ENCODE results near the gene RFXAP.
"Not testable (repeated sequence)": the region's sequence is repeated elsewhere in the genome, so short reads cannot be mapped to it uniquely, and the experiment has no call there.

The RFXAP gene, protein sequence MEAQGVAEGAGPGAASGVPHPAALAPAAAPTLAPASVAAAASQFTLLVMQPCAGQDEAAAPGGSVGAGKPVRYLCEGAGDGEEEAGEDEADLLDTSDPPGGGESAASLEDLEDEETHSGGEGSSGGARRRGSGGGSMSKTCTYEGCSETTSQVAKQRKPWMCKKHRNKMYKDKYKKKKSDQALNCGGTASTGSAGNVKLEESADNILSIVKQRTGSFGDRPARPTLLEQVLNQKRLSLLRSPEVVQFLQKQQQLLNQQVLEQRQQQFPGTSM

DNA sequence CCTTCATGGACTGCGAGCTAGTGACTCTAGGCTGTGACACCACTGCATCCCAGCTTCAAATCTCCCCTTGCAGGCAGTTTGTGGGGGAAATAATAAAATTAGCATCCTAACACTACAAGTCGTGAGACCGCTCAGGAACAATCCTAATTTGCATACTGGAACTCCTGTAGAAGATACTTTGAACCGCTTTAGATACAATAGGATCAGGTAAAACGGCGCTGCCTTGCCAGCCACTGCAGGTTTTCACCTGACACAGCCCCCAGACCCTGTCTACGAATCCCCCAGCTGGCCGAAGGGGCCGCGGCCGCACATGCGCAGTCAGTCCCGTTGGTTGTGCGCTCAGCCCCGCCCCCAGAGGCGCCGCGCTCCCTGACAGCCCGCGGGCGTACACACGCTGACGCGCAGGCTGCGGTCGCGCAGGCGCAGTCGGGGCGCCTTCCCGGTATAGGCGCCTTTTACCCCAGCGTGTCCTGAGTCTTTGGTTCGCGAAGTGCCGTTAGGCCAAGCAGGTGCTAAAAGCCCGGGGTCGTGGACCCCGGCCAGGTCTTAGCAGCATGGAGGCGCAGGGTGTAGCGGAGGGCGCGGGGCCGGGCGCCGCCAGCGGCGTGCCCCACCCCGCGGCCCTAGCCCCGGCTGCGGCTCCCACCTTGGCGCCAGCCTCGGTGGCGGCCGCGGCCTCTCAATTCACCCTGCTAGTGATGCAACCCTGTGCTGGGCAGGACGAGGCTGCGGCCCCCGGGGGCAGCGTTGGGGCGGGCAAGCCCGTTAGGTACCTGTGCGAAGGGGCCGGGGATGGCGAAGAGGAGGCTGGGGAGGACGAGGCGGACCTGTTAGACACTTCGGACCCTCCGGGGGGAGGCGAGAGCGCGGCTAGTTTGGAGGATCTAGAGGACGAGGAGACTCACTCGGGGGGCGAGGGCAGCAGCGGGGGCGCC, at the start of gene RFXAP:
RFXAP (plus strand) TSS at position 419 of the 935 bp plus-strand sequence; CDS start at position 555, 136 bp downstream.
- peak; percentile 86 to 88 for DNase-seq (ENCODE audit: low read depth in 2 of 2)

DNA sequence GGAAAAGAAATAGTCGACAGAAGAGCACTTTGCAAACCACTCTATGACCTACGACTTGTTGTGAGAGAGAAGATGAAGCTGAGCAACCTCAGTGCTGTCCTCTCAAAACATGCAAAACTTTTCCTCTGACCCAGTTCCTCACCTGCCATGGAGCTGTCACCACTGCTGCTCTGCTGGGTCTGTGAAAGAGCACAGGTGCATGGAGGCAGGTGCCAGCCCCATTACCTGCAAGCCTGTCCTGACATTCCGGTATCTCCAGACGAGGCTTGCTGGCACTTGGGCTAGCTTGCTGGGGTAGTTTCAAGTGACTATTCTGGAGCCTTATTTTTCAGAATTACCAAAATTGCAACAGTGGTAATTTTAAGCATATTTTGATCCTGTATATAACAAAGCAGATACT, 49.5 kb upstream of the RFXAP start:
- no peak for DNase-seq (ENCODE audit: low read depth in 2 of 2)

DNA sequence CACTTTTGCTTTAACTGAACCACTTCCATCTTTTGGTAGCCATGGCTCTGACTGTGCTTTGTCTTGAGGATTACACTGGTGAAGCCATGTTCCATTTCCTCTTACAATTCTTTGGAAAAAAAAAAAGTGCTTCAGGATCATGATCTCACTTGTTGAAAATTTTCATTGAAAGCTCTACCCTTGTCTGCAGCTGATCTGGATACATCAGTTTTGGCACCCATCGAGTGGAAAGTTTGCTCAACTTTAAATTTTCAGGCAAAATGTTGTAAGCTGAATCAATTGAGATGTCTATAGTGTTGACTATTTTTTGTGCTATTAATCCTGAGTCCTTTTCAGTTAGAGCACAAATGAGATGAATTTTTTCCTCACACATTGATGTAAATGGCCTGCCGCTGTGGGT, 48.3 kb upstream of the RFXAP start:
- no peak for DNase-seq (ENCODE audit: low read depth in 2 of 2)

DNA sequence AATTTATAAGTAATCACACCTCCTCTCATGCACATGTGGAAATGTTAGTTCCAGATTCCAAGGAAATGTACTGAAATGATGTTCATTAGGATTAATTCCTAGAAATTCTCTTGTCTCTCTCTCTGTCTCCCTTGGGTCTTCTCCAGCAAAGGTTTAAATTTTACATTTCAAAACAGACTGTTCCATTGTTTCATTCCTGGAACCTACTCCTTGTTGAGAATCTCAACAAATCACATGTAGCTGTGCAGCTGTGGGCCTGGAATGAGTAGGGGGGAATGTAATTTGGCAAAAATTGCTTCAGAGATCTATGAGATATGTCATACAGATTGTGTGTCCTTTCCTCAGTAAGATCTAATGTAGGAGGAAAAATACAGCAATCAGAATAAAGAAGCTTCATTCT, 46.2 kb upstream of the RFXAP start:
- DNase-seq (ENCODE audit: low read depth in 2 of 2) = no peak

DNA sequence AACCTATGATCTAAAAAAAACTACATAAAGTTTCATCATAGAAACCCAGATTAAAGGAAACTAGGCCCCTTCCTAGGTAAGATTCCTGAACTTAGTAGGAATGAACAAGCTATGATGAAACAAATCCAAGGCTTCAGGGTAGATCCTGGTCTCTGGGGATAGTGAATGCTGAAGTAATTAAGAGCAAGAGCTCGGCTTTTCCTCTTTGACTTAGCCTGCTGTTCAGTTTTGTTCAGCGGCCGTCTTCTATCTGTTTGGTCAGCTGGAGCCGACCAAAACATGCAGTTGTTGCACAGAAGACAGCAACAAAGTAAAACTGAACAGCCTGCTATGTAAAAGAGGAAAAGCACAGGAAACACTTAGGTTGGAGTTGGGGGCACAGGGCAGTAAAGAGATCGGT, 44.1 kb upstream of the RFXAP start:
- no peak for DNase-seq (ENCODE audit: low read depth in 2 of 2)

DNA sequence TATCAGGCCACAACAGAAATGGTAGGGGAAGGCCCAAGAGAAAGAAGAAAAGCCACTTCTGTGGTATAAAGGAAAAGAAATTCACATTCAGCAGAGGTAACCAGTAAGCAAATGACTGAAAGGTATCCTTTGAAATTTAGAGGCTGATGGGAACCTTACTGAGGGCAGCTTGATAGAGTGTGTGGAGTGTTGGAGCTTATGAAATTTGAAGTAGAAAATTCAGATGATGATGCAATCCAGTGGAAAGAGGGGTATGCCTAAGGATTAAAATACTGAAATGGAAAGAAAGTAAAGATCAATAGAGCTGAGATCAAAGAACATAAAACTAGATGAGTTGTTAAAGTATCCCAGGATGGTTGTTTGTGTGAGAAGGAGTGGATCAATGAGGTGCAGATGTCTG, 42.8 kb upstream of the RFXAP start:
- no peak for DNase-seq (ENCODE audit: low read depth in 2 of 2)

DNA sequence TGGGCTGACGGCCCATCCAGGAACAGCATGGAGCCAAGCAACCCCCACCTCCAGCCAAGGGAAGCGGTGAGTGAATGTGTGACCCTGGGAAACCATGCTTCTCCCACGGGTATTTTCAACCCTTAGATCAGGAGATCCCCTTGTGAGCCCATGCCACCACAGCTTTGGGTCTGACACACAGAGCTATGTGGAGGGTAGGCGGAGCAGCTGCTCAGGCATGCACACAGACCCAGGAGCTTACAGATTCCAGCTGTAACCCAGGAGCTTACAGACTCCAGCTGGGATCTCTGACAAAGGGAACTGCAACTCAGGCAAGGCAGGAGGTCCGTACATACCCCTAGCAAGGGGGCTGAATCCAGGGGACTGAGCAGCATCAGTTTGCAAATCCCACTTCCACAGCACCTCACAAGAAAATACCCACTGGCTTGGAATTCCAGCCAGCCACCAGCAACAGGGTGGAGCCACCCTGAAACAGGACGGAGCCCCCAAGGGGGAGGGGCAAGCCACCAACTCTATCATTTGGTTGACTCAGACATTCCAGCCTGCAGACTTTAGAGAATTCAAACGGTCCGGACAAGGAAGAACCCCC, 40.8 kb upstream of the RFXAP start:
- DNase-seq (ENCODE audit: low read depth in 2 of 2) = no peak

DNA sequence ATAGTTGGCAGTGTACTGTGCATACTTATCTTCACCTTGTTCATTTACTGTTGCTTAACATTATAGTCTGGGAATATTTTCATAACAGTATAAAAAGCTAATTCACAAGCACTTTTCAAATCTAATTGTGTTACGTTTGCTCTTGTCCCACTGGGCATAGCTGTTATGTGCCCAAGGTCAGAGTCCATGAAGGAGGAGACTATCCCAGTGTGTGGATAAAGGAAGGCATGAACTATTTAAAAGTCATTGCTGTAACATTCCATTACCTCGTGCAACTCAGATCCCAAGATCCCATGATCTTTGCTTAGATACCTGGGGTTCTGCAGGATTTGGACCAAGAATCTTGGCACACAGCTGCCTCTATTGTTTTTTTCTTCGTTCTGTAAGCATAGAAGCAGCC, 35.1 kb upstream of the RFXAP start:
- no peak for DNase-seq (ENCODE audit: low read depth in 2 of 2)

DNA sequence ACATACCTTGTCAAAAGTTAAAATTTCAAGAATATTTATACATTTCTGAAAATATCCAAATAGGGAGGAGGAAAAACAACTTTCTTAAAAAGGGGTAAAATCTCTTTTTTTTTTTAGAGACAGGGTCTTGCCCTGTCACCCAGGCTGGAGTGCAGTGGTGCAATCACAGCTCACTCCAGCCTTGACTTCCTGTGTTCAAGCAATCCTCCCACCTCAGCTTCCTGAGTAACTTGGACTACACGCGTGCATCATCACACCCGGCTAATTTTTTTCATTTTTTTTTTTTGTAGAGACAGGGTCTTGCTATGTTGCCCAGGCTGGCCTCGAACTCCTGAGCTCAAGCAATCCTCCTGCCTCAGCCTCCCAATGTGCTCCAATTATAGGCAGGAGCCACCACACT, 32.8 kb upstream of the RFXAP start:
- not testable (repeated sequence) for DNase-seq (ENCODE audit: low read depth in 2 of 2)

DNA sequence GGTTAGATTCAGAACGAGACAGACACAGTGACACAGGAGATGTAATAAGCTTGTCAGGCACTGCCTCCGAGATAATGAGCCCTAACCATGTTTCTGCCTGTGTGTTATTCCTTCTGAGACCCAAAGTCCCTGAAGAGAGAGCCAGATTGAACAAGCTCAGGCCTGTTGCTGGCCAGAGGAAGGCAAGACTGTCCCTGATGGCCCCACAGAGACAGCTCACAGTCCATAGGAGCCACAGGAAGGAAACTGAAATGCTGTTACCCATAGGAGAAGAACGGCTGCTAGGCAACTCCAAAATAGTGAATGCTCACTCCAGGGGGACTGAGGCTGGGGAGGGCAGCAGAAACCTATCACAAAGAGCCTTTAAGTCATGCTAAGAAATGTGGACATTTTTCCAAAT, 31.8 kb upstream of the RFXAP start:
- no peak for DNase-seq (ENCODE audit: low read depth in 2 of 2)

DNA sequence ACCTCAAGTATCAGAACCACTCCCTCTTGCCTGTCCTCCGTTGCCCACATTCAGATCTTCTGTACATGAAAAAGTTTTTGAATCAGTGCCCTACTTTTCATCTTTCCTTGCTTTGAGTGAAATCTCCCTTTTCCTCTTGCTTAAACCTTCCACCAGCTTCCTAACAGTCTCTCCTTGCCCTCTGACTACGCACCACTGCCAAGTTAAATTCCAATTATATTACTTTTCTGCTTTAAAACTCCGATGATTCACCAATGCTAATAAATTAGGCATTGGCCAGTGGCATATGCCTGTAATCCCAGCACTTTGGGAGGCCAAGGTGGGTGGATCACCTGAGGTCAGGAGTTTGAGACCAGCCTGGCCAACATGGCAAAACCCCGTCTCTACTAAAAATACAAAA, 30.7 kb upstream of the RFXAP start:
- DNase-seq (ENCODE audit: low read depth in 2 of 2) = no peak

DNA sequence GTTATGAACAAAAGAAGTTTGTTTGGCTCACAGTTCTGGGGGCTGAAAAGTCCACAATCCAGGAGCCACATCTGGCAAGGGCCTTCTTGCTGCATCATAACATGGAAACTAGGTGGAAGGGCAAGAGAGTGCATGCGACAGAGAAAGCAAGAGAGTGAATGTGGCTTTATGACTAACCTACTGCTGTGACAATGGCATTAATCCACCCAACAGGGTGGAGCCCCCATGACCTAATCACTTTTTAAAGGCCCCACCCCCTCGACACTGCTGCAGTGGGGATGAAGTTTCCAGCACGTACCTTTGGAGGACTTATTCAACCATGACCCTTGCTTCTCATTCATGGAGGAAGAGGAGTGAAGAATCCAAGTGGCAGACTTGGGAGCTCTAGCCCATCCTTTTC, 30.0 kb upstream of the RFXAP start:
- DNase-seq (ENCODE audit: low read depth in 2 of 2) = no peak

DNA sequence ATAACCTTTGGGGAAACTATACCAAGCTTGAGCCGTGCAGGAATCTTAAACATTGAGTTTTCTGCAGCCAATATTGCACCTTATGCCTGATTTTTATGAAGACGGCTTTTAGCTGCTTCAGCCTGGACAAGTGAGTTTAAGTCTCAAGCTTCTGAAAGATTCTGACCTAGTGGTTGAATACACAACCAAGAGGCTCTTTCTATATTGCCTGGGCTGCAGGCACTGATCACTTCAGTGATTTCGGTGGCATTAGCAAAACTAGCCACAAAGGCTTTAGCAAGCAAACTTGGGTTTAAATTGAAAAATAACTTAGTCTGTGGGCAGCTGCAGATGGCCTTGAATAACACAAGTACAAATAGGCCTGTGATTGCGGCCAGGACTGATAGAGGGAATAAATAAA, 29.3 kb upstream of the RFXAP start:
- DNase-seq (ENCODE audit: low read depth in 2 of 2) = no peak

DNA sequence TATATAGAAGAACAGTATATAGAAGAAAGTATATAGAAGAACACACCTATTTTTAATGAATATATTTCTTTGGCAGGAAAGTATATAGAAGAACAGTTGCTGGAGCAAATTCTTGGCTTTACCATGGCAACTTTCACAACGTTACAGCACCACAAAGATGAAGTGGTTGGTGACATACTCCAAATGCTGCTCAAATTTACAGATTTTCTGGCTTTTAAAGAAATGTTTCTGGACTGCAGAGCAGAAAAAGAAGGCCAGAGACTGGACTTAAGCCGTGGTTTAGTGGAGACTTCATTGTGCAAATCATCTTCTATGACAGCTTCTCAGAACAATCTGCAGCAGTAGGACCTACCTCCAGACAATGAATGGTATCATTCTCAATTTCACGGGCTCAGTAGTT, 24.3 kb upstream of the RFXAP start:
- no peak for DNase-seq (ENCODE audit: low read depth in 2 of 2)

DNA sequence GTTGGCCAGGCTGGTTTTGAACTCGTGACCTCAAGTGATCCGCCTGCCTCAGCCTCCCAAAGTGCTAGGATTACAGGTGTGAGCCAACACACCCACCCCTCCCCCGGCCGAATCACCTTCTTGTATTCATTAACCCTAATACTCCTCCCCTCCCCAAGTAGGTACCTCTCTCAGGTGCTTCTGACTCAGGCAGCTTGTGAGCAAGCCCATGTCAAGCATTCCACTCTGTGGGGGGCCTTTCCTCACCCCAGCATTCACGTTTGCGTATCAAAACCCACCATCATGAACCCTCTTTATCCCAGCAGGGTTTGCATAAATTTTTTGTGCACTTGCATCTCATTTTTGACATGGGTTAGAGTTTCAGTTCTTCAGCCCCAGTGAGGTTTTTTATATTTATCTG, 23.6 kb upstream of the RFXAP start:
- DNase-seq (ENCODE audit: low read depth in 2 of 2) = no peak

DNA sequence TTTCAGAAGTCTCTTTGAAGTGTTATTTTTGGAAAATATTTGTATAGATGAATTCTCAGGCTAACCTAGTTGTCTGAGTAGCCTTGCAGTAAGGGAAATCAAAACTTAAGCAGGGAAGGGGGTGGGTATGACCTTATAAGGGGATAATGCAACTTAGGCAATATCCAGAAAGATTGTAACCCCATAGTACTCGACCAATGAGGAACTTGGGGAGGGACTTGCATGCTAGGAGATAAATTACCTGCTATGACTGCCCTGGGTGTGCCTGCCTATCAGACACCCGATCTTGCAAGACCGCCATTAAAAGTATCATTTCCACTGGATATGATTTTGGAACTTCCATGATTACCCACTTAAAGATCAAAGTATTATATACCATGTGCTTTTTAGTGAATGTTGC, 23.0 kb upstream of the RFXAP start:
- no peak for DNase-seq (ENCODE audit: low read depth in 2 of 2)

DNA sequence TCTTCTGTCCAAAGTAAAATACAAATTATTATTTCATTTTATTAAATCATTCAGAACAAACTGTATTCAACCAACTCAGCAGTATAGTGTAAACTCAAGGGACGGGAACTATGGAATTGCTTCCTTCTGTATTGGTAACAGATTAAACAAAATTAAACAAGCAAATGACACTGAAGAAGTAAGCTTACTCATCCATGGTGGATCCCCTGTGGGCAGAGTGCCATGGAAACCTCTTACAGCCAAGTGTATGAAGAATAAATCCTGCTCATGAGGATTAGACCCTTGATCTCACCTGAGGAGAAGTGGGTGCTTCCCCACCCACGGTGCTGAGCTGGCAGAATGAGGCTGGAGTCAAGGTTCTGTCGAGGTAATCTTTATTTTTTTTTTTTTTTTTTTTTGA, 18.0 kb upstream of the RFXAP start:
- no peak for DNase-seq (ENCODE audit: low read depth in 2 of 2)

DNA sequence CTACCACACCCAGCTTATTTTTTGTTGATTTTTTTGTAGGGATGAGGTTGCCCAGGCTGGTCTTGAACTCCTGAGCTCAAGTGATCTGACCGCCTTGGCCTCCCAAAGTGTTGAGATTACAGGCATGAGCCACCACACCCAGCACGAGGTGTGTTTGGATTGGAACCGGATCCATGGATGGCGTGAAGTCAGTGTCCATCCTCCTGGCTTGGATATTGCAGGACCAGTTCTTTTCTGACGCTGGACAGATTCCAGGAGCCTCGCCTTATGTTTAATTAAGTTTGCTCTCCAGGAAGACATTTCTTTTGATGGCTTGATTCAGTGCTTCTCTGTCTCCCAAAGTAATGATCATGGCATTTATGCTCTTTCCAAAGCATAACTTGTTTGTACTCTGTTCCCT, 14.4 kb upstream of the RFXAP start:
- DNase-seq (ENCODE audit: low read depth in 2 of 2) = no peak

DNA sequence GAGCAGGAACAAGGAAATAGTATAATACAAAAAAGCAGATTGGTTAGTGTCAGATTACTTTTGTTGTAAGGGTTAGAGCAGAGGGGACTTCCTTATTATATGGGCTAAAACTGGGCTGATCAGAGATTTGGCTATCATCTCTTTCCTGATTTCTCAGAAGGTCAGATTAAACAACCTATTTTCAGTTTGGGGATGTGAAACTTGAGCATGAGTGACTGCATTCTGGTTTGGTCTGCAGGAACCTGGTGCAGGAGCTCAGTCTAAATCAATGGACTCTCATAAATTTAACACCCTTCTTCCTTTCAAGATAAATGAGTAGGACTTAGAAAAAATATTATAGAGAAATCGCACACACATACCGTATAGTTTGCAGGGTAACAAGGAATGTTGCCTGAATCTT, 12.9 kb upstream of the RFXAP start:
- no peak for DNase-seq (ENCODE audit: low read depth in 2 of 2)

DNA sequence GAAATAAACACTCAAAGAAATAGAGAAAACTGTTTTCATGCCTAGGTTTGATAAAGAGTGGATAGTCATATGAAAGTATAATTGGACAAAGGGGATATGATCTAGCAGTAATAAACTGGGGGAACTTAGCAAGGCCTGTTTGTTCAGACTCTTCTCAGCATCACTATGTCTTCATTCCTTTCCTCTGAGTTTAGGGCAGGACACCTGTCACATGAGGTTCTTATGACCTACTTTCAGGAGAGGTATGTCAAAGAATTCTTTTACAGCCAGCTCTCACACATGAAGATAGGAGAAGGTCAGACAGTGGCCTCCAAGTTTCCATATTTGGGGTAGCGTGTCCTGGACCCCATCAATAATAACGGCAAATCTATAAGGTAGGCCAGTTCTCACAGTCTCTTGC, 11.4 kb upstream of the RFXAP start:
- DNase-seq (ENCODE audit: low read depth in 2 of 2) = no peak

DNA sequence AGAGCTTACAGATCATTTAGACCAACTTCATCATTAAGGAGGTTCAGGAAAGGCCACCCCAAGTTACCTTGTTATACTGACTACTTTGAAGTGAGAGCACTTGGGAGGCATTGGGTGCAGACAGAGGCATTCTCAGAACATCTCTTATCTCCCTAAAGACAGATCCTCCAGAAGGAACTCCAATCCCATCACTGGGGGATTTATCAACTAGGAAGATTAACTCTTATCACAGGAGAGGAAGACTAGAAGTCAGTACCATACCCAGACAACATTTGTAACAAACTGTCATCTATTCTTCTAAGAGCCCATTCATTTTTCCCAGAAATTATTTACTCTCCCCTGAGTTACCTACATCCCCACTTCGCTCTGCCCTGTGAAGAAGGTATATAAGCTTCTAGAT, 5.8 kb upstream of the RFXAP start:
- no peak for DNase-seq (ENCODE audit: low read depth in 2 of 2)

DNA sequence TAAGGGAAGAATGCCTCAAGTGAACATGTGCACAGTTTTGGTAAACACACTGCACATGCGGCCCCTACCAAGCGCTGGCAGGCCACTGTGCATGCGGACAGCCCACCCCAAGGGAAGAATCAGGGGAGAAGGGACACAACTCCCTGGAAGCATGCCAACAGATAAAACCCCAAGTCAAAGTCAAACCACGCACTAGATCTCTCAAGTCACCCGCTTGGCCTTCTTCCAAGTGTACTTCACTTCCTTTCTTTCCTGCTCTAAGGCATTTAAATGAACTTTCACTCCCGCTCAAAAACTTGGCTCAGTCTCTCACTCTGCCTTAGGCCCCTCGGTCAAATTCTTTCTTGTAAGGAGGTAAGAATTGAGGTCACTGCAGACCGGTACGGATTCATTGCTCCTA, 4.6 kb upstream of the RFXAP start:
- DNase-seq (ENCODE audit: low read depth in 2 of 2) = no peak

DNA sequence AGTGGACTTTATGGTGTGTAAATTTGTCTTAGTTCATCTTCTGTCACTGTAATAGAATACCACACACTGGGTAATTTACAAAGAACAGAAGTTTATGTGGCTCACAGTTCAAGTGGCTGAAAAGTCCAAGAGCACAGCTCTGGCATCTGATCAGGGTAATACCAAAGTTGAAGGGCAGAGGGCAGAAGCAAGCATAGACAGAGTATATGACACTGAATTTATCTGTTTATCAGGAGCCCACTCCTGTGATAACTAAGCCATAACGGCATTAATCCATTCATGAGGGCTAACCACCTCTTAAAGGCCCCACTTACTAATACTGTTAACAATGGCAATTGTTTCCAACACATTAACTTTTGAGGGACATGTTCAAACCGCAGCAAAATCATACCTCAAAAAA, 4.0 kb upstream of the RFXAP start:
- no peak for DNase-seq (ENCODE audit: low read depth in 2 of 2)

All from stimulated activated CD8-positive, alpha-beta memory T cell treated with anti-CD3 and anti-CD28 coated beads, Interleukin-15, amount 100 ng/mL, for 48 hours (primary cell).